Medulla oblongata (tissue), 1 donor: Measurements from ENCODE around the gene NMNAT2.

Experiments used
- DNase-seq: peaks from one replicate; pipeline ENCODE4 v3.0.0-alpha.2; 2015; ENCODE audit errors: extremely low spot score

The NMNAT2 gene

GRCh38 chr1:183365676-183366075 is 52.5 kb downstream of the NMNAT2 start:
- DNase-seq: no peak

DNA sequence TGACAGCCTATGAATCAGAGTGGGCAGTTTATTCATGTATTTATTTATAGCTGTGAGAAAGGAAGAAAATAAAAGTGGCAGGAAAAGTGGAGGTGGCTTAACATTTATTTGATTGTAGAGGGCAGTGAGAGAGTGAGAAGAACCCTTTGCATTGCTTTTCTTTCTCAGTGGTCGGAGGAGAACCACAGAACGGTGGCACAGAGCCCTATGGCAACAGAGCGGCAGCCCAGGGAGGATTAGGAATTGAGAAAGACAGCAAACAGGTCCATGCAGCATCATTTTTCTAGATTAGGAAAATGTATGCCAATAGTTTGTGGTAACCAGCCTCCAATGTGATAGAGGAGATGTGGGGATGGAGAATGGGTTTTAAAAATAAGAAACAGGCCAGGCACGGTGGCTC is 53.1 kb downstream of the NMNAT2 start:
- no peak for DNase-seq

DNA sequence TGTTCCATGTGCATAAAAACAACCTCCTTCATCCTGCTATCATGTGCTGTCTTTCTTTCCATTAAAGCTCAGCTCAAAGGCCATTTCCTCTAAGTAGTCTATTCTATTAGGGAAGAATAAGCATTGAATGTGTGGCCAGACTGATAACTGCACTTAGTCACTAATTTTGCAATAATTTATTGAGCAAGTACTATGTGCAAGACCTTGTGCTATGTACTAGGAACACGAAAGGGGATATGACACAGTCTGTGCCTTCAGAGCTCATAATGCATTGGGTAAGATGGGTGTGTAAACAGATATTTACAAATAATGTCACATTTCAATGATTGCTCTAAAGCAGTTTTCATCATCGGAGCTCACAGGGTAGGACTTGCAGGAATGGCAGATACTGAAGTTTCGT is 54.2 kb downstream of the NMNAT2 start:
- no peak for DNase-seq

DNA sequence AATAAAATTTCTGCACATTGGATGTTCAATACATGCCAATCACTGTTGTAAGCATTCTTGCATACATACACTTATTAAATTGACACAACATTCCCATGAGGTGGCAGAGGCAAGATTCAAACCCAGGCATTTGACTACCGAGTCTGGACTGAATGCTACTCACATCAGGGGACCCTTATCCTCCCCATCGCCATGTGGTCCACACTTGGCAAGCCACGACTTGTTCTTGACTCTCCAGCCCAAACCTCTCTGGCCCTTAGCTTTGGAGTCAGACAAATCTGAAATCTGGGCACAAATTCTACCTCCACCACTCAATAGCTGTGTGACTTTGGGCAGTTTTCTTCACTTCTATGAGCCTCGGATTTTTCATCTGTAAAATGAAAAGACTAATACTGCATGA is 57.1 kb downstream of the NMNAT2 start:
- DNase-seq: no peak

- DNase-seq: no peak
Measured at GRCh38 chr1:183360473-183360872, 57.7 kb downstream of the NMNAT2 start.

DNA sequence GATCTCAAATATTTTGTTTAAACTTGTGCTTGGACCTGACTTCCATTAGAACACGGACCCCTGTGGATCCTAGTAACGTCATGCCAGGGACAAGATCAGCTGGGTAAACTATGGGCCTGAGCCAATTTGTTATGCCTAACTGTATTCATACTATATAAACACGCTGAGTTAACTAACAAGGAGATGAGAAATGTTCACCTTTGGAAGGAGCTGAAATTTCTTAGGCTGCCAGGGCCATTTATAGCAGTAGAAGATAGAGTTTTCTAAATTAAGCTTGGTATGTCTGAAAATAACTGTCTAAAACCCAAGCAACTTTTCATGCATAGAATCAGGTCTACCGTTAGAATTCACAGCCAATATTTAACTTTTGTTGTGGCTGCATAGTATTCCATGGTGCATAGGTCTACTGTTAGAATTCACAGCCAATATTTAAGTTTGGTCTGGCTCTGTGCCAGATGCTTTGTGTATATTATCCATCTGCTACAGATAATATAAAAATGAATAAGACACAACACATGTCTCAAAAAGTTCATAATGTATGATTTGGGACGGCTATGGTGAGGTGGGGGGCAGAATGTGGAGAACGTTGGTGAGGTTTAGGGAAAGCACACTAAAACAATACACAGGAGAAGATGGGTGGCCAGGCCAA is 61.5 kb downstream of the NMNAT2 start:
- no peak for DNase-seq

DNA sequence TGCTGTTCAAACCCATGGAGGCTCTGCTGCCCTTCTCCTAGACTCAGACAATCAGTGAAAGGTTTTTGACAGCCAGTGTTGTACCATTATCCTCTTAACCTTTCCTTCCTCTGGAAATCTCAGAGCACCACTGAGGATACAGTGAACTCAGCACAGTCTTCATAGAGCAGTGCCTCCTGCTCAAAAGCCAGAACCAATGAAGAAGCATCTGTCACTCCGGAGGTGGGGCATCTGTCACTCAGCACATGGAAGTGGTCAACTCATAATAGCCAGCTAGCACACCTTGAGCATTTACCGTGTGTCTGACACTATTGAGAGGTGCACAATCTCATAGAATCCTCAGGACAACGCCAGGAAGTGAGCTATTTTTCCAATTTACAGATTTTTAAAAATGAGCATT is 62.4 kb downstream of the NMNAT2 start:
- DNase-seq: no peak

DNA sequence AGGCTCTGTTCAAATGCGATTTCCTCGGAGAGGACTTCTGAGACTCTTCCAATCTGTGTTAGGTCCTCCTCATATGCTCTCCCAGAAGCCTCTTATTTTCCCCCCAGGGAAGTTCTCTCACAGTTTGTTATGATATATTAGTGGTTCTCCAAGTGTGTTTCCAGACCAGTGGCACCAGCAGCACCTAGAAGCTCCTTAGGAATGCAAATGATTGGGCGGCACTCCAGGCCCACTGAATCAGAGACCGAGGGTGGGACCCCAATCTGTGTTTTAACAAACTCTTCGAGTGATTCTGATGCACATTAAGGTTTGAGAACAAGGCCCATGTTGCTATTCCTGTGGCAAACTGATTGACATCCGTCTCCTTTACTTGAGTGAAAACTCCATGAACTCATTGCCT is 63.0 kb downstream of the NMNAT2 start:
- DNase-seq: no peak

DNA sequence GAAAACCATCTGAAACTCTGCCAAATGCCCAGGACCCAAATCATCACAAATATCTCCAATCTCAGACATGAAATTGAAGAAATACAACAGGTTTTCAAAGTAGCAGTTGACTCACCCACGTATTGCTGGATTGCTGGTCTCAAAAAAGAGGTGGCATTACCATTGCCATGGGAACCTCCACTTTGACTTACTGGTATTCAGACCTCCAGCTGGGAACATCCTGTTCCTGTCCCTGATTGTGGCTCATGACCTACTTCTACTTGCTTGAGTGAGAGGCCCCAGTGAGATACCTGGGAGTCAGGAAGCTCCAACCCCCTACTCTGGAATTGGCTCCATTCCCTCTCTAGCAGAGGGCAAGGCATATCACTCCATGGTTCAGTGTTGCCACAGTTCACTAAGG is 64.6 kb downstream of the NMNAT2 start:
- no peak for DNase-seq

DNA sequence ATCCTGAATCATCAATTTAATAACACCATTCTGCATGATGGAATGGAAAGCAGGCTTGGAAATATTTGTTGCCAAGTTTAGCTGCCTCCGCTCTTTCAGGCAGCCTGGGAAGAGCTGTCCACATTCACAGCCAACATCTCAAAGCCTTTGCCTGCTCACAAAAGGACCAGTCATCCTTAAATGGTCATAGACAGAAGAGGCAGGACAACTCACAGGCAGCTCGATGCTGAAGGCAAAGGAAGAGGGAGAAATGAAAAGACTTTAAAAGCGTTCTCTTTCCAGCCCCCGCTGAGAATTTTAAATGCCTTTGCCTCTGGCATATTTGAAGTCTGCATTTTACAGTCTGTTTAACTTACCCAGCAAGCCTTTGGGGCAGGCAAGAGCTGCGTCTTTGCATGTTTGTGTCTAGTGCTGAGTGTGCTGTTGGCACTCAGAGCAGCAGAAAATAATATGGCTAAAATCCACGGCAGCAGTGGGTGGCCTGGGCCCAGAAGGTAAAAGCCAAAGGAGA is 68.9 kb downstream of the NMNAT2 start:
- DNase-seq: peak; percentile 84

GRCh38 chr1:183346276-183346732 is 71.9 kb downstream of the NMNAT2 start:
- DNase-seq: no peak

DNA sequence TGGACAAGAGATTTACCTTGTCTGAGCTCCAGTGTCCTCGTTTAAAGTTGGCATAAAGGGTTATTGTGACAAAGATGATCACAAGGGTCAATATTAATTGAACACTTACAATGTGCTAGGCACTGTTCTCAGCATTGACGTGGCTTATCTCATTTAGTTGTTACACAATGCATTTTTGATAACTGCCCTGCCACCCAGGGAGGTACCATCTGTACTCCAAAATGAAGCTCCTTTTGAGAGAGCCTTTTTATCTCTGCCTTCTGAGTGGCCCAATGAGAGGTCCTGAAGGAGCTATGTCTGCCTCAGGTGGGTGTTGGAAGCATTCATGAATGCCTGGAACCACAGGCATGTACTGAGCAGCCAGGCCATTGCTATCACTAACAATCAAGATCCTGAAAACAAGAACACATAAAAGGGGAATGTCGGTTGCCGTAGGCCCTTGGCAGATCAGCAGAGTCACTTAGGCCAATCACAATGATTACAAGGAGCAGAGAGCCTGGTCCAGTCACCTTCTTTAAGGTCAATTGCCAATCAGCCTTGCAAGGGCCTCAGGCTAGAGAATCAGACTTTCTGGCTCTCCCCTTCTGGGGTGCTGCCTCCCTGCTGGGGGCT is 78.5 kb downstream of the NMNAT2 start:
- DNase-seq: no peak

DNA sequence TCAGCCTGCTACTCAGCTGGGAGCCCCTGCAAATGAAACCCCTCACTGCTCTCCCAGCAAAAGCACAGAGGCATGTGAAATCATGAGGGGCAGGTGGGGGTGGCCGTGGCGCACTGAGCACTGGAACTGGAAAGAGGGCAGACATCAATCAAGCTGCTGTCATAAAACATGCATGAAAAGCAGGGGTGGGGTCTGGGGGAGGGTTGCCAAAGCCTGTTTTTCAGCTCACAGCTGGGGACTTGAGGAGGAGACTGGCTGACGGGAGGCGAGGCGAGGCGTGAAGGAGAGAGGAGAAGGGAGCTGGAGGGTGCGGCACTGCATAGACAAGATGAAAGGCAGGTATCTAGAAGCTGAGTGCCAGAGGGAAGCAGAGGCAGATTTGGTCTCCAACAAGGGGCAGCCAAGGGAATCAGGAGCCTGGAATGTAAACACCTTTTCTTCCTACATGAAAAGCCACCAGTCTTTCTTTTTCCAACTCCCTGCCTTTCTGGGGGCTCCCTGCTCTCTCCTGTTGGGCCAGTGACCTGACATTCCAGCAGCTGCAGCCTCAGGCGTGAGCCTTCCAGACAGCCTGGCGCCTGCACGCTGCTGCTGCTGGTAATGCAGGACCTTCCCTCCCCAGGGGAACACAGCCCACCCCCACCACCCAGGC is 87.0 kb downstream of the NMNAT2 start:
- no peak for DNase-seq

DNA sequence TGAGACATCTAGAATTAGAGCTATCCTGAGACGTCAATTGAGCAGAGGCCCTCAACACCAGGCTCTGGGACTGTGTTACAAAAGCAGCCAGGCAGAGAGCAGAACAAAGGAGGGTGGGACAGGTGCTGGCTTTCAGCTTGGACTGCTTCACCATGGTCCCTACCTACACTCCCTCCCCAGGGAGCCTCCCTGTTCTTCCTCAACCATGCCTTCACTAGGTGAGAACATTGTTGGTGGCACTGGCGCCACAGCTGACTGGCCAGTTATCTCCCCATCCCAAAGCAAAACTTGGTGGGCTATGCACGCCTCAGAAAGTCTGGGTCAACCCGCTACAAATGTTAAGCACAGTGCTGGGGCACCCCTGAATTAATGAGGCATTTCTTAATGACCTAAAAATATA is 87.8 kb downstream of the NMNAT2 start:
- DNase-seq: no peak

GRCh38 chr1:183328371-183328770 is 89.8 kb downstream of the NMNAT2 start:
- no peak for DNase-seq

GRCh38 chr1:183327434-183328290 is 90.5 kb downstream of the NMNAT2 start:
- peak; percentile 46 for DNase-seq

DNA sequence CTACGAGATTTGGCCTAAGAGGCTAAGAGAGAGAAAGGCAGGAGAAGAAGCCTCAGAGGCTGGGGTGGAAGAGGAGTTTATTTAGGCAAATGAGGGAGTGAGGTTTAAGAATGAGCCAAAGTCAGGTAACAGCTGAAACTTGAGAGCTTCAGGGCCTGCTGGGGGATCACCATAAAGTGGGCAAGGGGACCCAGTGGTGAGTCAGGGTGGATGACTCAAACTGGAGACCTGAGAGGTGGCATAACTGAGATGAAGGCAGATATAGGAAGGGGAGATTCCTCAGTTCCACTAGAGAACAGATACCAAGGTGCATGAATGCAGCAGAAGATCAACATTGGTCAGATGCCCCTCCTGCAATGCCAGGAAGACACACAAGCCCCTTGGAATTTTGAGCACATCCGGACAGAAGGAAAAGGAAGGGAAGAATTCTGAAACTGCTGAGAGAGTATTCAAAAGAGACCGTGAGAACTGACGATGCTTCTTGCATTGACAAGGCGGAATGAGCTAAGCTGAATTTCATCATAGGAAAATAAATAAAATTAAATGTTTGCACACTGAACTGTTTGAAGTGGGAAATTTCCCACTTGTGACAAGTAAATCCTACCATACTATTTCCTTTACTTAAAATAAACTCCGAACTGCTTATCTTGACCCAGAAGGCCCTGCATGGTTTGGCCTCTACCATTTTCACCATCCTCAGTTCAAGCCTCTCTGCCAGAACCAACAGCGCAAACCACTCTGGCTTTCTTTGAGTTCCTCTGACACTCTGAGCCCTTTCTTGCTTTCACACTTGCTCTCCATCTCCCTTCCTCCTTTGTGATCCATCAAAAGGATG is 94.1 kb downstream of the NMNAT2 start:
- DNase-seq: no peak

- DNase-seq: no peak
Measured at GRCh38 chr1:183319606-183320005, 98.6 kb downstream of the NMNAT2 start.

- DNase-seq: no peak
Measured at GRCh38 chr1:183319051-183319450, 99.1 kb downstream of the NMNAT2 start.

DNA sequence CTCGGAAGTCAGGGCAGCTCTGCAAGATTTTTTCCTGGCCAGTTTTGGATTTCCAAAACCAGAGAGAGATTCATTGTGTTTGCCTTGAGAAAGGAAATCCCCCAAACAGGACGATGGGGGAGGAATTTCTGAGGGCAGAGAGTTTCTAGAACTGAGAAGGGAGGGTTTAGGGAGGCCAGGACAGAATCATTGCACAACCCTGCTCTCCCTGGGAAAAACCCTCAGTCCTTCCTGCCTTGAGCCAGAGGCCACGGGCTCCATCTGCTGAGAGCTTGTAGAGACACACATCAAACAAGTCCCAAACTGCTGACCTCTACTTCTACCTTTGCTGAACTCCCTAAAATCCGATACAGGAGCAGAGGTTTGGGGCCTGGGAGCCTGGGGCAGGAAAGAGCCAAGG is 99.7 kb downstream of the NMNAT2 start:
- peak; percentile 63 for DNase-seq
